SK-N-SH (cell line): ENCODE results near the gene SGPL1. TPM values are rescaled to one million over a fixed set of nuclear protein-coding genes. Genes with fewer than 3 reads are reported as not detected.

Experiments
- CTCF ChIA-PET: fragments of 300-600, 350-600 bp; formaldehyde crosslinking; extraction: SDS; loops from one replicate; lab custom pipeline; 2021; lab: Yijun Ruan, JAX
- POLR2A ChIA-PET: fragments of 350-600 bp; sonication (Branson Sonifier 250); formaldehyde crosslinking; extraction: SDS; loops from one replicate; lab custom pipeline; 2020; ENCODE audit warnings: antibody characterized with exemption, inconsistent platforms; lab: Yijun Ruan, JAX
- DNase-seq: peaks from one replicate; pipeline ENCODE4 v3.0.0; 2012
- H2AFZ ChIP-seq: fragments of 200-600 bp; sonication (generic); 2 replicates; pipeline ENCODE4 v1.8.1; 2016; ENCODE audit warnings: antibody characterized with exemption, mild to moderate bottlenecking, low read depth
- H3F3A ChIP-seq: fragments of 200-600 bp; sonication (generic); replicated peaks from 2 replicates; pipeline ENCODE3; 2016; ENCODE audit warnings: antibody characterized with exemption, mild to moderate bottlenecking; ENCODE audit not compliant: insufficient read depth
- H3K27ac ChIP-seq, 2 experiments: fragments of 200-500 bp in 1 of 2; fragments of 200-600 bp in 1 of 2; sonication (Bioruptor generic) in 1 of 2; sonication (generic), shearing (Covaris generic) in 1 of 2; 2 replicates each; pipeline versions ENCODE4 v1.5.1 to v1.6.1; 2014 to 2016; ENCODE audit warnings: low read depth in 2 of 2, inconsistent platforms in 1 of 2, low read length in 1 of 2, mild to moderate bottlenecking in 1 of 2, mixed read lengths in 1 of 2
- H3K27me3 ChIP-seq: fragments of 200-600 bp; sonication (generic), shearing (Covaris generic); 2 replicates; pipeline ENCODE4 v1.6.1; 2016; ENCODE audit warnings: mixed run types; ENCODE audit not compliant: insufficient read depth
- H3K36me3 ChIP-seq, 2 experiments: fragments of 200-500 bp in 1 of 2; fragments of 200-600 bp in 1 of 2; sonication (Bioruptor generic) in 1 of 2; sonication (generic) in 1 of 2; replicated peaks in 1 of 2; 2 replicates each; pipeline versions ENCODE3 to v1.5.1; 2014 to 2016; ENCODE audit warnings: low read length in 1 of 2, mild to moderate bottlenecking in 1 of 2; ENCODE audit not compliant: insufficient read depth in 2 of 2, control insufficient read depth in 1 of 2
- H3K4me1 ChIP-seq, 2 experiments: fragments of 200-500 bp in 1 of 2; fragments of 200-600 bp in 1 of 2; sonication (Bioruptor generic) in 1 of 2; sonication (generic), shearing (Covaris generic) in 1 of 2; 2 replicates each; pipeline versions ENCODE4 v1.5.1 to v1.6.1; 2014 to 2016; ENCODE audit warnings: low read depth in 1 of 2, low read length in 1 of 2, mixed run types in 1 of 2; ENCODE audit not compliant: insufficient read depth in 2 of 2, control insufficient read depth in 1 of 2
- H3K4me2 ChIP-seq: fragments of 200-600 bp; sonication (generic), shearing (Covaris generic); 2 replicates; pipeline ENCODE4 v1.6.1; 2017; ENCODE audit warnings: mixed run types
- H3K4me3 ChIP-seq, 2 experiments: fragments of 200-500 bp in 1 of 2; fragments of 200-600 bp in 1 of 2; sonication (Bioruptor generic) in 1 of 2; sonication (generic), shearing (Covaris generic) in 1 of 2; 2 replicates each; pipeline versions ENCODE4 v1.5.1 to v1.8.1; 2014 to 2016; ENCODE audit warnings: low read depth in 2 of 2, inconsistent platforms in 1 of 2, low read length in 1 of 2, mild to moderate bottlenecking in 1 of 2, mixed read lengths in 1 of 2, moderate library complexity in 1 of 2
- H3K79me2 ChIP-seq: fragments of 200-600 bp; sonication (generic); 2 replicates; pipeline ENCODE4 v1.8.1; 2017; ENCODE audit warnings: mild to moderate bottlenecking; ENCODE audit not compliant: insufficient read depth
- H3K9ac ChIP-seq: fragments of 200-600 bp; sonication (generic); 2 replicates; pipeline ENCODE4 v1.6.1; 2017; ENCODE audit warnings: mixed run types
- H3K9me2 ChIP-seq: fragments of 200-600 bp; sonication (generic); 2 replicates; pipeline ENCODE4 v1.6.1; 2017; ENCODE audit warnings: mixed run types
- H3K9me3 ChIP-seq: fragments of 200-600 bp; sonication (generic); 2 replicates; pipeline ENCODE4 v1.6.1; 2017; ENCODE audit warnings: mixed run types, mild to moderate bottlenecking, moderate library complexity
- H4K20me1 ChIP-seq: fragments of 200-600 bp; sonication (generic); 2 replicates; pipeline ENCODE4 v1.6.1; 2017; ENCODE audit warnings: mild to moderate bottlenecking, mixed run types; ENCODE audit not compliant: insufficient read depth
- CHD2 ChIP-seq: fragments of 150-350 bp; IDR thresholded peaks from 2 replicates; pipeline ENCODE4 v1.6.1; 2018; ENCODE audit warnings: low read length; ENCODE audit not compliant: partially characterized antibody
- GATA2 ChIP-seq: sonication (generic); formaldehyde crosslinking; IDR thresholded peaks from 2 replicates; pipeline ENCODE4 v1.5.0; 2020; ENCODE audit warnings: mild to moderate bottlenecking, missing genetic modification reagents
- JUND ChIP-seq: IDR thresholded peaks from 2 replicates; pipeline ENCODE4 v1.4.0; 2012
- MXI1 ChIP-seq: IDR thresholded peaks from 2 replicates; pipeline ENCODE4 v1.6.1; 2012; ENCODE audit warnings: mild to moderate bottlenecking, low read depth, low read length, improper control_type of control experiment
- NRF1 ChIP-seq: IDR thresholded peaks from 2 replicates; pipeline ENCODE4 v1.6.1; 2012; ENCODE audit warnings: low read depth, mild to moderate bottlenecking, low read length
- POLR2AphosphoS5 ChIP-seq: IDR thresholded peaks from 2 replicates; pipeline ENCODE4 v1.6.1; 2012; ENCODE audit warnings: low read depth, low read length
- RCOR1 ChIP-seq: fragments of 150-350 bp; IDR thresholded peaks from 2 replicates; pipeline ENCODE4 v1.6.1; 2017; ENCODE audit warnings: antibody characterized with exemption, low read length
- TAF1 ChIP-seq: IDR thresholded peaks from 2 replicates; pipeline ENCODE4 v1.6.1; 2012; ENCODE audit warnings: low read depth, mild to moderate bottlenecking, low read length, moderate library complexity, borderline replicate concordance
- TCF12 ChIP-seq: IDR thresholded peaks from 2 replicates; pipeline ENCODE4 v1.4.0; 2012
- WGBS: methylation state at CpG from one replicate; pipeline ENCODE4 v1.1.6; 2017; ENCODE audit warnings: low lambda C conversion rate; 5-methylcytosine and 5-hydroxymethylcytosine counted together
- polyA plus RNA-seq, 3 experiments: library from polyadenylated mRNA; depleted of rRNA; stranded (reverse); fragments of >200 nt; gene quantifications; 2 replicates each; pipeline ENCODE4 v1.2.3, GENCODE V29; 2012
- TF ChIP-seq, protein P1 (sequence below): IDR thresholded peaks from 2 replicates; pipeline ENCODE4 v1.4.0; 2012; ENCODE audit warnings: low read depth, borderline replicate concordance
- TF ChIP-seq, protein P2 (sequence below): fragments of 150-350 bp; IDR thresholded peaks from 2 replicates; pipeline ENCODE4 v1.6.1; 2016; ENCODE audit warnings: mild to moderate bottlenecking, low read depth, low read length
- TF ChIP-seq, protein P3 (sequence below): IDR thresholded peaks from 2 replicates; pipeline ENCODE4; 2012
- TF ChIP-seq, protein P4 (sequence below): IDR thresholded peaks from 2 replicates; pipeline ENCODE4 v1.6.1; 2012; ENCODE audit warnings: mild to moderate bottlenecking, low read depth, low read length, moderate library complexity
- TF ChIP-seq, protein P5 (sequence below): IDR thresholded peaks from 2 replicates; pipeline ENCODE4 v1.4.0; 2012; ENCODE audit warnings: low read depth

SGPL1 gene
- polyA plus RNA-seq, 1 of the 3 experiments (the other 2 are of a cell fraction), result 11.8 TPM

DNA sequence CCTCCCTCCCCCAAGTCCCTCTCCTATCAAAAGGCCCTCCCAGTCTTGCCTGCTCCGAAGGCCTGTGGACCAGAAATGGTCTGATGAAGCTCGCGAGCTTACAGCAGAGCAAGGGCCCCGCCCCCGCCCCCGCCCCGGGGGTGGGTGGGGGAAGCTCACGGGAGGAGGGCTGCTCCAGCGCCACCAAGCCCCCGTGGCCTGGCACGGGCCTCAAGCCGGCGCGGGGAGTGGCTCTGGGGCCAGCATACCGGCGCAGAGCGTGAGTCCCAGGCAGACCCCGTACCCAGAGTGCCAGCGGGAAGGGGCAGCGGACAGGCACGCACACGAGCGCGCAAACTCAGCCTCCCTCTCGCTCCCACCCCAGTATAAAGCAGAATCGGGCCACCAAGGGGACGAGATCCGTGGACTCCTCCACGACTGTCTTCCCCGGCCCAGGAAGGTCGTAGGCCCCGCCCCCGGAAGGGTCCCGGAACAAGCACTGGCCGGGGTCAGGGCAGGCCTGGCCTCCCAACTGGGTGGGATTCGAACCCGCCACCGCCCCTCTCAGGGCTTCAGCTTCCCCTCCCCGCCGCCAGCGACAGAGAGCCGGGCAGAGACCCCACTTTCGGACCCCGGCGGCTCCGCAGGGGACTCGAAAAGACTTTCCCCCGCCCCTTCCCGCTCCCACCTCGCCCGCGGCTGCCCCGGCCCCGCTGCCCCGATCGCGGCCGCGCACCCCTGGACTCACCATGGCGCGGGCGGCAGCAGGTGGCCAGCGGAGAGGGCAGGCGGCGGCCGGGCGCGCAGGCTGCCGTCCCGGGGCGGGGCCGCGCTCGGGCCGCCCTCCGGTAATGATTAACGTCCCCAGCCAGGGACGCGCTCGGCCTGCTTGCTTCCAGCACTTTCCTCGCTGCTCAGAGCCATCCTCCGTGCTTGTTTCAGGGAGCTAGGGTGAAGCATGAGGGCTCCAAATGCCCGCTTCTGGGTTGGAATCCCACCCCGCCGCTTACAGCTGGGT is 72.4 kb downstream of the SGPL1 start, which contains the start of gene PCBD1:
PCBD1 (minus strand) TSS at position 762 of the 997 bp plus-strand sequence; CDS start at position 730, 32 bp downstream.
- Histone ChIP-seq H3K9ac (peak within 1 kb of the TSS; percentile 63; the same call in 1 of the 2 replicates), H3K27me3 (no peaks in the 10 kb centered on the region), H4K20me1 (no peaks in the 10 kb centered on the region), H3F3A (no peaks in the 10 kb centered on the region), H3K79me2 (no peaks in the 10 kb centered on the region), H3K4me2 (peak within 1 kb of the TSS; percentile 89), H2AFZ (peak within 1 kb of the TSS; percentile 100), H3K9me2 (no peaks in the 10 kb centered on the region), H3K9me3 (no peaks in the 10 kb centered on the region), H3K4me3 (peak within 1 kb of the TSS; percentile 72 to 76), H3K4me1 (peaks cover 6 to 47% of the 10 kb centered on the region in 2 experiments; a peak in 2 of 4 replicates), H3K27ac (peak within 1 kb of the TSS; percentile 57 to 96; a peak in 3 of 4 replicates), H3K36me3 (peaks cover 7 to 23% of the 10 kb centered on the region in 2 experiments)
- CTCF ChIA-PET, result interaction anchor here (0.6 to 2.8 kb wide), 9 partner anchors 12 to 427 kb away, joined by 3 to 19 read pairs (median 3); partner anchors contain the start of gene SGPL1
- POLR2A ChIA-PET, result interaction anchor here (0.5 to 3.3 kb wide), 9 partner anchors 10 to 387 kb away, joined by 3 to 25 read pairs (median 4); no protein-coding TSS in a partner anchor
- 4% methylated on average over 20 of the region's 85 CpGs for WGBS
- TF ChIP-seq, protein P1, sequence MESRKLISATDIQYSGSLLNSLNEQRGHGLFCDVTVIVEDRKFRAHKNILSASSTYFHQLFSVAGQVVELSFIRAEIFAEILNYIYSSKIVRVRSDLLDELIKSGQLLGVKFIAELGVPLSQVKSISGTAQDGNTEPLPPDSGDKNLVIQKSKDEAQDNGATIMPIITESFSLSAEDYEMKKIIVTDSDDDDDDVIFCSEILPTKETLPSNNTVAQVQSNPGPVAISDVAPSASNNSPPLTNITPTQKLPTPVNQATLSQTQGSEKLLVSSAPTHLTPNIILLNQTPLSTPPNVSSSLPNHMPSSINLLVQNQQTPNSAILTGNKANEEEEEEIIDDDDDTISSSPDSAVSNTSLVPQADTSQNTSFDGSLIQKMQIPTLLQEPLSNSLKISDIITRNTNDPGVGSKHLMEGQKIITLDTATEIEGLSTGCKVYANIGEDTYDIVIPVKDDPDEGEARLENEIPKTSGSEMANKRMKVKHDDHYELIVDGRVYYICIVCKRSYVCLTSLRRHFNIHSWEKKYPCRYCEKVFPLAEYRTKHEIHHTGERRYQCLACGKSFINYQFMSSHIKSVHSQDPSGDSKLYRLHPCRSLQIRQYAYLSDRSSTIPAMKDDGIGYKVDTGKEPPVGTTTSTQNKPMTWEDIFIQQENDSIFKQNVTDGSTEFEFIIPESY, result peak; percentile 82
- peak; percentile 57 for TF ChIP-seq POLR2AphosphoS5
- TF ChIP-seq, protein P2, sequence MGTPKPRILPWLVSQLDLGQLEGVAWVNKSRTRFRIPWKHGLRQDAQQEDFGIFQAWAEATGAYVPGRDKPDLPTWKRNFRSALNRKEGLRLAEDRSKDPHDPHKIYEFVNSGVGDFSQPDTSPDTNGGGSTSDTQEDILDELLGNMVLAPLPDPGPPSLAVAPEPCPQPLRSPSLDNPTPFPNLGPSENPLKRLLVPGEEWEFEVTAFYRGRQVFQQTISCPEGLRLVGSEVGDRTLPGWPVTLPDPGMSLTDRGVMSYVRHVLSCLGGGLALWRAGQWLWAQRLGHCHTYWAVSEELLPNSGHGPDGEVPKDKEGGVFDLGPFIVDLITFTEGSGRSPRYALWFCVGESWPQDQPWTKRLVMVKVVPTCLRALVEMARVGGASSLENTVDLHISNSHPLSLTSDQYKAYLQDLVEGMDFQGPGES, result no peak
- no peak for TF ChIP-seq GATA2 (CRISPR knock-in tag)
- TF ChIP-seq TCF12, result no peak
- TF ChIP-seq, protein P3, sequence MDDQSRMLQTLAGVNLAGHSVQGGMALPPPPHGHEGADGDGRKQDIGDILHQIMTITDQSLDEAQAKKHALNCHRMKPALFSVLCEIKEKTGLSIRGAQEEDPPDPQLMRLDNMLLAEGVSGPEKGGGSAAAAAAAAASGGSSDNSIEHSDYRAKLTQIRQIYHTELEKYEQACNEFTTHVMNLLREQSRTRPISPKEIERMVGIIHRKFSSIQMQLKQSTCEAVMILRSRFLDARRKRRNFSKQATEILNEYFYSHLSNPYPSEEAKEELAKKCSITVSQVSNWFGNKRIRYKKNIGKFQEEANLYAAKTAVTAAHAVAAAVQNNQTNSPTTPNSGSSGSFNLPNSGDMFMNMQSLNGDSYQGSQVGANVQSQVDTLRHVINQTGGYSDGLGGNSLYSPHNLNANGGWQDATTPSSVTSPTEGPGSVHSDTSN, result peak; percentile 58
- TF ChIP-seq RCOR1, result no peak
- TF ChIP-seq CHD2, result peak; percentile 82
- TF ChIP-seq MXI1, result peak; percentile 21; the same call in 1 of the 2 replicates
- TF ChIP-seq, protein P4, sequence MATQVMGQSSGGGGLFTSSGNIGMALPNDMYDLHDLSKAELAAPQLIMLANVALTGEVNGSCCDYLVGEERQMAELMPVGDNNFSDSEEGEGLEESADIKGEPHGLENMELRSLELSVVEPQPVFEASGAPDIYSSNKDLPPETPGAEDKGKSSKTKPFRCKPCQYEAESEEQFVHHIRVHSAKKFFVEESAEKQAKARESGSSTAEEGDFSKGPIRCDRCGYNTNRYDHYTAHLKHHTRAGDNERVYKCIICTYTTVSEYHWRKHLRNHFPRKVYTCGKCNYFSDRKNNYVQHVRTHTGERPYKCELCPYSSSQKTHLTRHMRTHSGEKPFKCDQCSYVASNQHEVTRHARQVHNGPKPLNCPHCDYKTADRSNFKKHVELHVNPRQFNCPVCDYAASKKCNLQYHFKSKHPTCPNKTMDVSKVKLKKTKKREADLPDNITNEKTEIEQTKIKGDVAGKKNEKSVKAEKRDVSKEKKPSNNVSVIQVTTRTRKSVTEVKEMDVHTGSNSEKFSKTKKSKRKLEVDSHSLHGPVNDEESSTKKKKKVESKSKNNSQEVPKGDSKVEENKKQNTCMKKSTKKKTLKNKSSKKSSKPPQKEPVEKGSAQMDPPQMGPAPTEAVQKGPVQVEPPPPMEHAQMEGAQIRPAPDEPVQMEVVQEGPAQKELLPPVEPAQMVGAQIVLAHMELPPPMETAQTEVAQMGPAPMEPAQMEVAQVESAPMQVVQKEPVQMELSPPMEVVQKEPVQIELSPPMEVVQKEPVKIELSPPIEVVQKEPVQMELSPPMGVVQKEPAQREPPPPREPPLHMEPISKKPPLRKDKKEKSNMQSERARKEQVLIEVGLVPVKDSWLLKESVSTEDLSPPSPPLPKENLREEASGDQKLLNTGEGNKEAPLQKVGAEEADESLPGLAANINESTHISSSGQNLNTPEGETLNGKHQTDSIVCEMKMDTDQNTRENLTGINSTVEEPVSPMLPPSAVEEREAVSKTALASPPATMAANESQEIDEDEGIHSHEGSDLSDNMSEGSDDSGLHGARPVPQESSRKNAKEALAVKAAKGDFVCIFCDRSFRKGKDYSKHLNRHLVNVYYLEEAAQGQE, result no peak
- TF ChIP-seq NRF1, result no peak; the same call in 1 of the 2 replicates
- peak; percentile 26; the same call in 1 of the 2 replicates for TF ChIP-seq TAF1
- no peak for TF ChIP-seq JUND
- TF ChIP-seq, protein P5, sequence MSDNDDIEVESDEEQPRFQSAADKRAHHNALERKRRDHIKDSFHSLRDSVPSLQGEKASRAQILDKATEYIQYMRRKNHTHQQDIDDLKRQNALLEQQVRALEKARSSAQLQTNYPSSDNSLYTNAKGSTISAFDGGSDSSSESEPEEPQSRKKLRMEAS, result peak; percentile 74
- DNase-seq, result peak; percentile 88
